SU-DHL-6 (cell line): ENCODE results near the gene EYA2.

ENCODE experiments used
- CTCF ChIP-seq: fragments of 200-600 bp; sonication (generic); IDR thresholded peaks from one replicate; pipeline ENCODE4 v1.5.1; 2017; ENCODE audit warnings: antibody characterized with exemption, mild to moderate bottlenecking, low read length, moderate library complexity; ENCODE audit not compliant: insufficient read depth, poor library complexity, severe bottlenecking
- EZH2phosphoT487 ChIP-seq: fragments of 200-600 bp; sonication (generic), shearing (Covaris generic); conservative IDR thresholded peaks from 2 replicates; pipeline ENCODE4 v1.6.1; 2018; ENCODE audit warnings: mild to moderate bottlenecking, antibody characterized with exemption, low read length, moderate library complexity, mixed read lengths

- TF ChIP-seq EZH2phosphoT487 (no peak), CTCF (no peak)
Observed at GRCh38 chr20:47036091-47036870, 141.6 kb downstream of the EYA2 start.
